Keratinocyte (primary cell): ENCODE data around the gene KLF6. TPM values are rescaled to one million over a fixed set of nuclear protein-coding genes. Genes with fewer than 3 reads are reported as not detected.

ENCODE experiments used
- DNase-seq: peaks from one replicate; pipeline ENCODE4 v3.0.0-alpha.2; 2011; ENCODE audit warnings: low read depth, missing footprints, low spot score
- FAIRE-seq: peaks from 2 replicates; lab custom pipeline; 2011; peaks lifted over from hg19 to GRCh38; lab: Jason Lieb, UNC
- H2AFZ ChIP-seq: 2 replicates; pipeline ENCODE4 v1.6.0; 2012; ENCODE audit warnings: low read length, control low read depth, inconsistent platforms; ENCODE audit not compliant: control insufficient read depth
- H3K27ac ChIP-seq: 2 replicates; pipeline ENCODE4 v1.5.1; 2011; ENCODE audit warnings: low read length; ENCODE audit not compliant: control insufficient read depth, insufficient read depth
- H3K27me3 ChIP-seq: 3 replicates; pipeline ENCODE4 v1.6.0; 2011; ENCODE audit warnings: low read length; ENCODE audit not compliant: control insufficient read depth, insufficient read depth; ENCODE audit errors: extremely low read depth
- H3K36me3 ChIP-seq, 2 experiments: 2 replicates in 1 of 2; 3 replicates in 1 of 2; pipeline ENCODE4 v1.5.1; 2011; ENCODE audit warnings: low read length in 2 of 2, mild to moderate bottlenecking in 1 of 2; ENCODE audit not compliant: control insufficient read depth in 2 of 2, insufficient read depth in 2 of 2; ENCODE audit errors: extremely low read depth in 1 of 2
- H3K4me1 ChIP-seq: 3 replicates; pipeline ENCODE4 v1.5.1; 2011; ENCODE audit warnings: low read length; ENCODE audit not compliant: control insufficient read depth, insufficient read depth; ENCODE audit errors: extremely low read depth
- H3K4me2 ChIP-seq: 3 replicates; pipeline ENCODE4 v1.6.0; 2011; ENCODE audit warnings: low read depth, low read length; ENCODE audit not compliant: control insufficient read depth, insufficient read depth; ENCODE audit errors: extremely low read depth
- H3K4me3 ChIP-seq, 3 experiments: fragments of 200-600 bp in 1 of 3; sonication (generic) in 1 of 3; 2 replicates in 2 of 3; 3 replicates in 1 of 3; pipeline ENCODE4 v1.5.1; 2011 to 2016; ENCODE audit warnings: low read length in 3 of 3, mild to moderate bottlenecking in 3 of 3, control low read depth in 2 of 3, inconsistent platforms in 1 of 3, low read depth in 1 of 3, mixed read lengths in 1 of 3, mixed run types in 1 of 3, moderate library complexity in 1 of 3; ENCODE audit not compliant: control insufficient read depth in 2 of 3, insufficient read depth in 2 of 3; ENCODE audit errors: extremely low read depth in 1 of 3
- H3K79me2 ChIP-seq: 2 replicates; pipeline ENCODE4 v1.6.0; 2012; ENCODE audit warnings: low read length; ENCODE audit not compliant: control insufficient read depth, insufficient read depth
- H3K9ac ChIP-seq: 3 replicates; pipeline ENCODE4 v1.6.0; 2011; ENCODE audit warnings: low read length; ENCODE audit not compliant: control insufficient read depth, insufficient read depth; ENCODE audit errors: extremely low read depth
- H3K9me1 ChIP-seq: 3 replicates; pipeline ENCODE4 v1.6.0; 2011; ENCODE audit warnings: low read length; ENCODE audit not compliant: control insufficient read depth, insufficient read depth; ENCODE audit errors: extremely low read depth
- H3K9me3 ChIP-seq: 2 replicates; pipeline ENCODE4 v1.5.1; 2012; ENCODE audit warnings: low read depth, low read length; ENCODE audit not compliant: control insufficient read depth
- H4K20me1 ChIP-seq: 3 replicates; pipeline ENCODE4 v1.6.0; 2011; ENCODE audit warnings: low read length; ENCODE audit not compliant: control insufficient read depth, insufficient read depth; ENCODE audit errors: extremely low read depth
- EZH2 ChIP-seq: IDR thresholded peaks from one replicate; pipeline ENCODE4 v1.6.1; 2012; ENCODE audit warnings: inconsistent platforms, mild to moderate bottlenecking, low read length, moderate library complexity
- dilution Hi-C: fragments of 300-500 bp; cut with MboI; formaldehyde crosslinking; loops from one replicate; pipeline ENCODE4 v1.7.0; 2020; ENCODE audit warnings: low sequenced_read_pairs; ENCODE audit not compliant: extremely low pct_ligation_motif_present
- polyA plus RNA-seq, 5 experiments: library from polyadenylated mRNA; depleted of rRNA in 3 of 5; stranded (reverse) in 3 of 5; stranded (forward) in 1 of 5; unstranded in 1 of 5; fragments of >200 nt; gene quantifications; 1 replicate in 1 of 5; 2 replicates in 3 of 5; 3 replicates in 1 of 5; pipeline versions ENCODE4 v1.2.1 to v1.2.3, GENCODE V29; 2011 to 2012; ENCODE audit warnings: missing spikeins in 2 of 5, low read depth in 1 of 5, low replicate concordance in 1 of 5
- TF ChIP-seq, protein P1 (sequence below), 3 experiments: IDR thresholded peaks in 1 of 3; conservative IDR thresholded peaks in 1 of 3; optimal IDR thresholded peaks in 1 of 3; 2 replicates in 2 of 3; 3 replicates in 1 of 3; pipeline versions ENCODE3 to v1.5.1; 2011; ENCODE audit warnings: low read length in 3 of 3, mild to moderate bottlenecking in 3 of 3, moderate library complexity in 2 of 3, control low read depth in 1 of 3, inconsistent platforms in 1 of 3; ENCODE audit not compliant: insufficient read depth in 2 of 3; ENCODE audit errors: extremely low read depth in 1 of 3

KLF6 gene
- polyA plus RNA-seq, 1 donor (not counting 4 experiments of a cell fraction or from before 2014, with no cell fraction given) = 250 TPM

DNA sequence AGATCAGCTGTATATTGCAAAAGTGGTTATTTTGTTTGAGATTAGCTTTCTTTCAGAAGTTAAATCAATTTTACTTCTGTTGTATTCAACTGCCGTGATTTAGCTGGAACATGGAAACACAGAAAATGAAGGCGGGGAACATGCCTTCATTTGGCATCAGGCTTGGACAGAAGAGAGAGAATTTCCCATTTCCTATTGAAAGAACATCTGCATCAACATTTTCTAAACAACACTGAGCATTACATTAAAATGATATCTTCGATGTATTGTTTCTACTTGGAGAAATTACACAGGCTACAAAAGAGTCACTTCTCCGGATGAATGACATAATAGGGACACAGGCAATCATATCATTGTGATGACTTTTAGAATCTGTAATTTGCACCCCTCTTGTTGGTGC is 46.6 kb upstream of the KLF6 start:
- peaks cover 8% of the 10 kb centered on the region for H3K4me1 ChIP-seq
- H4K20me1 ChIP-seq = no peaks in the 10 kb centered on the region
- DNase-seq (no peak), FAIRE-seq (no peak)
- dilution Hi-C loops = no loop called here
- no peaks in the 10 kb centered on the region for H3K27me3 ChIP-seq
- no peak overlapping the region for H3K4me3 ChIP-seq
- H3K36me3 ChIP-seq = no peaks in the 10 kb centered on the region
- H3K27ac ChIP-seq = no peak overlapping the region
- H3K79me2 ChIP-seq = no peaks in the 10 kb centered on the region
- H2AFZ ChIP-seq = no peak overlapping the region
- no peaks in the 10 kb centered on the region for H3K9me1 ChIP-seq
- H3K9ac ChIP-seq = no peak overlapping the region
- H3K4me2 ChIP-seq = no peak overlapping the region
- no peaks in the 10 kb centered on the region for H3K9me3 ChIP-seq
- TF ChIP-seq, protein P1, sequence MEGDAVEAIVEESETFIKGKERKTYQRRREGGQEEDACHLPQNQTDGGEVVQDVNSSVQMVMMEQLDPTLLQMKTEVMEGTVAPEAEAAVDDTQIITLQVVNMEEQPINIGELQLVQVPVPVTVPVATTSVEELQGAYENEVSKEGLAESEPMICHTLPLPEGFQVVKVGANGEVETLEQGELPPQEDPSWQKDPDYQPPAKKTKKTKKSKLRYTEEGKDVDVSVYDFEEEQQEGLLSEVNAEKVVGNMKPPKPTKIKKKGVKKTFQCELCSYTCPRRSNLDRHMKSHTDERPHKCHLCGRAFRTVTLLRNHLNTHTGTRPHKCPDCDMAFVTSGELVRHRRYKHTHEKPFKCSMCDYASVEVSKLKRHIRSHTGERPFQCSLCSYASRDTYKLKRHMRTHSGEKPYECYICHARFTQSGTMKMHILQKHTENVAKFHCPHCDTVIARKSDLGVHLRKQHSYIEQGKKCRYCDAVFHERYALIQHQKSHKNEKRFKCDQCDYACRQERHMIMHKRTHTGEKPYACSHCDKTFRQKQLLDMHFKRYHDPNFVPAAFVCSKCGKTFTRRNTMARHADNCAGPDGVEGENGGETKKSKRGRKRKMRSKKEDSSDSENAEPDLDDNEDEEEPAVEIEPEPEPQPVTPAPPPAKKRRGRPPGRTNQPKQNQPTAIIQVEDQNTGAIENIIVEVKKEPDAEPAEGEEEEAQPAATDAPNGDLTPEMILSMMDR (optimal IDR thresholded peaks at IDR 0.05 in 1 of 3, IDR thresholded peaks at IDR 0.05 in 1 of 3, conservative IDR thresholded peaks at IDR 0.05 in 1 of 3; ENCODE audit: extremely low read depth in 1 of 3, insufficient read depth in 2 of 3, low read length in 3 of 3) = no peak
- no peak for TF ChIP-seq EZH2

DNA sequence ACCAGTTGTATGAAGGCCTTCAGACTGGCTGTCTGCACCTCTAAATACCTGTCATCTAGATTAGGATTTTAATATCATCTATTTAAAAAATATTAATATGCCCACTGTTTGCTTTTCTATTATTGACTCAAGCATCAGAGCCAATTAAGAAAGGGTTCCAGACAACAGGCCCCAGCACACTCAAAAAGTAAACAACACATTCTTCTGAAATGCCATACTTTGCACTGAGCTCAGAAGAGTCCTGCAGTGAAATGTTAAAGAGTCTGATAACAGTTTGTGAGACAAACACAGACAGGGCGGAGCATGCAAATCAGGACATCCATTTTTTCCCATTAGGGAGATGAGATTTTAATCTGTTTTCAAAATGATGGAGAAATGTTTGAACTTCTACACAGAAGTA is 45.9 kb upstream of the KLF6 start:
- DNase-seq = no peak
- H3K9ac ChIP-seq = no peak overlapping the region
- FAIRE-seq = no peak
- no peaks in the 10 kb centered on the region for H3K9me3 ChIP-seq
- no peak overlapping the region for H3K4me3 ChIP-seq
- no peaks in the 10 kb centered on the region for H3K27me3 ChIP-seq
- TF ChIP-seq EZH2 = no peak
- TF ChIP-seq, protein P1 (optimal IDR thresholded peaks at IDR 0.05 in 1 of 3, IDR thresholded peaks at IDR 0.05 in 1 of 3, conservative IDR thresholded peaks at IDR 0.05 in 1 of 3; ENCODE audit: extremely low read depth in 1 of 3, insufficient read depth in 2 of 3, low read length in 3 of 3) = no peak
- no peak overlapping the region for H2AFZ ChIP-seq
- H4K20me1 ChIP-seq = no peaks in the 10 kb centered on the region
- H3K36me3 ChIP-seq = no peaks in the 10 kb centered on the region
- H3K4me1 ChIP-seq = peaks cover 8% of the 10 kb centered on the region
- dilution Hi-C loops = no loop called here
- no peaks in the 10 kb centered on the region for H3K9me1 ChIP-seq
- H3K27ac ChIP-seq = no peak overlapping the region
- H3K4me2 ChIP-seq = no peak overlapping the region
- H3K79me2 ChIP-seq = no peaks in the 10 kb centered on the region
